Measurements from ENCODE around the gene UNC79.

Gene UNC79

DNA sequence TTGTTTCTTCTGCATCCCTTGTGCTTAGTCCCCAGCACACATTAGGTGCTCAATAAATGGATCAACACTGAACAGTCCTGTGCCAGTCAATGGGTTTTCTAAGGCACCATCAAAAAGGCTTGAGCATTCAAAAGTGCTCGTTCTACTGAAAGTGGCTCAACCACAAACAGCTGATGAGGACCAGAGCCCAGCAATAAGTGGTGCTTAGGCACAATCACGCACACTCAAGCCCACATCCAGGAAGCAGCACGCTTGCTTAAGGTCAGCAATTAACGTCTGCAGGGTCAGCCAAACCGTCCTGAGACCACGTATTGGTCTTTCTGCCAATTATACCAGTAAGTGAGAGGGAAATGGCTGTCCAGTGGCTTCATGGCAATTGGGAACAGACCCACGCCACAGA, 301.0 kb downstream of the UNC79 start:
- DNase-seq, result no peak

DNA sequence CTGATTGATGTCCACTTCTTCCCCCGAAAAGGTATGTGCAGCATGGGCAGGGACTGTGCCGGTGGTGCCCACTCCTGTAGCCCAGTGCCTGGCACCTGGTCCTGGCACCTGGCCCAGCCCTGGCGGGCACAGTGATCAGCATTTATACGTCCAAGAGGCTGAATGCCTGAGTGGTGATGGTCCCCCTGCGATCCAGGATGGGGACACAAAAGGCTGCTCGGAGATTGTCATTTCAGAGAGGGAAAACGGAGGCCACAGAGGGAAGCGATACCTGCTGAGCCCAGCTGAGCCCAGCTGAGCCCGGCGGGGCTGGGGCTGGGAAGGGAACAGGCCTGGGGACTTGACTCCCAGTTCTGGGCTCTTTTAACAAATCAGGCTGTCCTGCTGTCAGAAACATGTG, 301.8 kb downstream of the UNC79 start:
- DNase-seq, result no peak

- DNase-seq, result no peak
Observed at GRCh38 chr14:93733231-93733630, 302.5 kb downstream of the UNC79 start.

GRCh38 chr14:93733631-93734030, 302.9 kb downstream of the UNC79 start:
- no peak for DNase-seq

DNA sequence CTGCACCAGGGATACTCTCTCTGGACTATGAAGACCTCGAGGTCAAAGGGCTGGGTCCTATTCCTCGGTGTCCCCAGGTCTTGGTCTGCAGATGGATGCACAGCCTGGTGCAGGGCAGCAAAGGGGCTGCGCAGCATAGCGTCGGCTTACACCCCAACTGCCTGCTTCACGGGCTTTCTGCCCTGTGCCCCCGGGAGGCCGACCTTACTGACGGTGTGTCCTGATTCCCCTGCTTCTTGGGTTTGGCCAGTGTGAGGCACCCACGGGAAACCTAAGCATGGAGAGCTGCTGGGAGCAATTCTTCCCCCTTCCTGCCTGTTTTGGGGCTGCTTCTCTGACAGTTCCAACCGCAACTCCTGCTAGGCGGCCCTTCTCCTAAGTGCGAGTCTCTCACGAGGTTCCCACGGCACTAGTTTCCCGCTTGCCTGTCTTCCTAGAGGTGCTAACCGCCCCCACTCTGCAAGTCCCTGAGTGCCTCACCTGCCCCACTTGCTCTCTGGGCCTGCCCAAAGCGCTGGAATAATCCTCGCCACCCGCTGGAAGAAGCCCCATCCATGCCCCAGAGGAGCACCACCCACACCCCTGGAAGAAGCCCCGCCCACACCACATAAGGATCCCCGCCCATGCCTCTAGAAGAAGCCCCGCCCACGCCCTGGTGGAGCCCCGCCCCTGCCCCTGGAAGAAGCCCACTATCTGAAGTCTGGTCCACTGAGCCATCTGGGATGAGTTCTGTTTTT, 303.5 kb downstream of the UNC79 start:
- no peak for DNase-seq

- no peak for DNase-seq
Observed at GRCh38 chr14:93735206-93735605, 304.5 kb downstream of the UNC79 start.

DNA sequence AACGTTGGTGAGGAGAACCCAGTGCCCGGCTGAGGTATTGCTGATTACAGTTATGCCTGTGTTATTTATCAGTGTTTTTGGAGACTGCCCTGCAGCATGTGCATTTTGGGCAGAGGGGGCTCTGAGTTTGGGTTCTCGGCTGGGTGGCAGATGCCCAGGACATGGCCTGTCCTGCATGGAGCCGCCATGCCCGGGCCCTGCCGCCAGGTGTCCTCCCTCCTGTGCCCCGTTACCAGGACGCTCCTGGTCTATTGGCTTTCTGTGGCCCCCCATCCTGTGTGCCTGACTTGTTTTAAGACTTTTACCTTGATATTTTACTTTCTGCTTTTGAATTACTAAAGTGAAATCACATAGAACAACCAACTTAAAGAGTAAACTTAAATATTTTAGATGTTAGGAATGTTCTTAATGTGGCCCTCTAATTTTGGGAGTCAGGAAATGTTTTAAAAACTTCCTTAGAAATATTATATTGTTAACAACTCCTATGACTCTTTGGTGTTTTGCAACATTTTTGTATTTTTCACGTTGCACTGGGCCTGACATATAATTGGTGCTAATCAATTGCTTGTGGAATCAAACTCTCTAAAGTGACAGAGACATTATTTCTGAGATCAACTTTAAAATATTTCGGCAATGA, 305.8 kb downstream of the UNC79 start:
- no peak for DNase-seq

DNA sequence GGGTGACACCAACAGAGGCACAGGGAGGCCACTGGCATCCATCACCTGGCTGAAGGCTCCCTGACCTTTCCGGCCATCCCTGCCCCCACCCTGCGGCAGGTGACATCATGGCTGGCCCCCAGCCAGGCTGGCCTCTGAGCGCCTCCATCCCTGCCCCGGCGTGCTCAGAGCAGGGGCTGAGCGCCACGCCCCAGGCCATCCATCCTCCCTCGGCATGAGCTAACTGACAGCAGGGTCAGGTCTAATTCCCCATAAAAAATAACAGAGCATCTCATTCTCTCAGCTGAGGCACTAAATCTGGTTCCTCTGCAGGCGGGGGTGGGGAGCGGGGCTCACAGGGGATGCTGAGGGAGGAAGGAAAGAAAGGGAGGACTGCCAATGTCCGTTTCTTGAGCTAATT, 306.9 kb downstream of the UNC79 start:
- no peak for DNase-seq

DNA sequence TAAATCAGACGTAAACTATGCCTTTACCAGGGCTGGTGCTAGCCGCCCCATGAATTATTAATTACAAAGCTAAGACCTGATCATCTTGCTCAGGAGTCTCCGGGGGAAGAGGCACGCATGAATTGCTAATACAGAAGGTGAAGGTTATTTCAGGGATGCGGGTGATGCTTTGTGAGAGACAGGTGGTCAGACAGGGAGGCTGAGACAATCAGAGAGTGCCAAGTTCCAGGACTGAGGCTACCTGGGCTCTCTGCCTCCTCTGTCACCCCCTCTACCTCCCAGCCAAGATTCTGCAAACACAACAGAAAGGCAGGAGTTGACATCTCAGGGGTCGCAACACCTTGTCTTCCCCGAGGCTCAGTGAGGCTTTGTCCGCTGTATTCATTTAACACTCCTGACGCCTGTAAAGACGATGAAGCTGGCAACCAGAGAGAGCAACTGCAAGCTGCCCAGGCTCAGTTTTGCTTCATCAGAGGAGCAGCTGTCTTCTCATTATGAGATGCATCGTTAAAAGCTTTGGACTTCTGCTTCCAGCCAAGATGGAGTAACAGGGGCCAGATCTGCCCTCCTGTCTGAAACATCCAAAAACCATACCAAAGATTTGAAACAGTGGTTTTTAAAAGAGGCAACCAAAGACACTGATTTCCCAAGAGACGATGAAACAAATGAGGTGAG, 311.0 kb downstream of the UNC79 start:
- no peak for DNase-seq

GRCh38 chr14:93742761-93743160, 312.0 kb downstream of the UNC79 start:
- no peak for DNase-seq

DNA sequence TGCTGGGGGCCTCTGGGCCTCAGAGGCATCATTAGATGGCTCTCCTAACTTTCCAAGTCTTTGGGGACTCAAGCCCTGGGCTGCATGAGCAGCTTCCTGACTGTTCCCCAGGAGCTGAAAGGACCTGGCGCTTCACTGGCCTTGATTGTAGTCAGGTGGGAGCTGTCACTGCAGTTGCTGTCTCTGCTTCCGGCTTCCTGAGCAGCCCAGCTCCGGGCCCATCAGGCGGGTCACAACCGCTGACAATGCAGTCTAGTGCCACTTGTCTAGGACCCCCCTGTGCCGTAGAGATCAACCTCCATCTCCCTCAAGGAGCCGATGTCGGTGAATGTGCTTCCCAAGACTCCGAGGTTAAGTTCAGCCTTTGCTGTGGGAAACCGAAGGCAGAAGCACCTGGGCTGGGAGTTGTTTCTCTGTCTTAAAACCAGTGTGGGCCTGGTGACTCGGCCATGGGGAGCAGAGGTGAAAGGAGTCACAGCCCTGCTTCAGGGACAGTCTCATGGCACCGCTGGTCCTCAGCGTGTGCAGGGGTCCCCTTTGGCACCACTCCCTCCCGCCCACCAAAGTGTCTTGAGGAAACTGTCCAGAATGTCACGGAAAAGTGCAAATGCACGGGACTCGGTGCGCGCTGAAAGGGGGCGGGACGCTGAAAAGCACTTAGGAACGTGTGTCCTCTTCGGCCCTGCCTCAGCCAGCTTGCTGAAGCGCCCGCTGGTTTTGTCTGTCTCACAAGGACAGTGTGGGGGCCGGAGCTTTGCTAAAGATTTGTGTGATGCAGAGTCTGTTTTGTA, 312.7 kb downstream of the UNC79 start:
- DNase-seq, result no peak

DNA sequence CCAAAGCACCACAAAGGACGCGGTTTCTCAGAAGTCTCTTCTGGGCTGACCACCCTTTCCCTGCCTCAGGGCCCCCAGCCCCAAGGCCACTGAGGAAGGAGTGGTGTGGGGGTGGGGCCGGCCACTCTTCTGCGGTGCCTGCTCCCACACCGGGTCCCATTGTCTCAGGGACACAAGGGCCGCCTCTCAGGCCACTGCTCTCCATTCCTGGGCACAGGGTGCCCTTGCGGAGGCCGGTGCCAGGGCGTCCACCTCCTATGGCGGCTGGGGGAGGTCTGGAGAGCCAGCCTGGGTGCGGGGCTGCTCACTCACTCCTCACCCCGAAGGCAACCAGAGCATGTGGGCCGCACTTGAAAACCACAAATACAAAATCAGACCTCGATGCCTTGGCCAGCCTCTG, 313.4 kb downstream of the UNC79 start:
- no peak for DNase-seq

DNA sequence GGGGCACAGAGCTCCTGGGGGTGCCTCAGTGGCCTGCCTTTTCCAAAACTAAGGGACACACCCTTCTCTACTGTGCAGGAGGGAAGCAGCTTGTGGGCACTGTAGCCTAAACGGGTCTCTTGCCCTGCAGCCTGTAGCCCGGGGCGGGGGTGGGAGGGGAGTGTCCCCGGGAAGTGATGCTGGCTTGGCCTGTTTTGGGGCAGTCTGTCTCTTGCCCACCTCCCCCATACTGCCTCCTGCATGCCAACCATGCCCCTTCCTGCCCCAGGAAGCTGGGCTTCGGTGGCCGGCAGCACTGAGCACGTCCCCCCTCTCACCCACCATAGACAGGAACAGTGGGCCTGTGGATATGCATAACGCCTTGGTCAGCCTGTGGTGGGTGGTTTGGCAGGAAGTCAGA, 314.1 kb downstream of the UNC79 start:
- no peak for DNase-seq

- DNase-seq, result no peak
Observed at GRCh38 chr14:93745603-93746273, 315.0 kb downstream of the UNC79 start.

GRCh38 chr14:93747102-93747501, 316.4 kb downstream of the UNC79 start:
- DNase-seq, result no peak

DNA sequence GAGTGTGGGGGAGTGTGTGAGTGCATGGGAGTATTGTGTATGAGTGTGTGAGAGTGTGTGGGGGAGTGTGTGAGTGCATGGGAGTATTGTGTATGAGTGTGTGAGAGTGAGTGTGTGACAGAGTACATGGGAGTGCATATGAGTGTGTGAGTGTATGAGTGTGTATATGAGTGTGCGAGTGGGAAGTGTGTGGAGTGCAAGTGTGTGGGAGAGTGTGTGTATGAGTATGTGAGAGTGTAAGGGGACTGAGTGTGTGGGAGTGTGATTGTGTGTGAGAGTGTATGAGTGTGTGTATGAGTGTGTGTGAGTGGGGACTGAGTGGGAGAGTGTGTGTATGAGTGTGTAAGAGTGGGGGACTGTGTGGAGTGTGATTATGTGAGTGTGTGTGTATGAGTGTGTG, 316.8 kb downstream of the UNC79 start:
- DNase-seq, result no peak

GRCh38 chr14:93748208-93749075, 317.7 kb downstream of the UNC79 start:
- DNase-seq, result no peak

DNA sequence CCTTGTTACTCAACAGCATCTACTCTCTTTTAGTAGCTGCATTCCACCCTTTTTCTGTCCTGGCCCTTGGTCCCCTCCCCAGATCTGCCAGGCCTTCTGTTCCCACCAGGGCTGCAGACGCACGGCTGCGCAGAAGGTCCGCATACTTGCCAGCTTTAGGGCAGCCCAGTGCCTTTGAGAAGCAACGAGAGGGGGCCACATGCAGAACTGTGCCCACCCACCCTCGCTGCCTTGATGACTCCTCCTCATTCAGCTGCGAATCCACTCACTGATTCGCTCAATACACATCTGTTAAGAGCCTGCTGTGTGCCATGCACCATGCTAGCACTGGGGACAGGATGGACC, 318.3 kb downstream of the UNC79 start:
- no peak for DNase-seq

GRCh38 chr14:93751946-93752655, 321.4 kb downstream of the UNC79 start:
- no peak for DNase-seq

DNA sequence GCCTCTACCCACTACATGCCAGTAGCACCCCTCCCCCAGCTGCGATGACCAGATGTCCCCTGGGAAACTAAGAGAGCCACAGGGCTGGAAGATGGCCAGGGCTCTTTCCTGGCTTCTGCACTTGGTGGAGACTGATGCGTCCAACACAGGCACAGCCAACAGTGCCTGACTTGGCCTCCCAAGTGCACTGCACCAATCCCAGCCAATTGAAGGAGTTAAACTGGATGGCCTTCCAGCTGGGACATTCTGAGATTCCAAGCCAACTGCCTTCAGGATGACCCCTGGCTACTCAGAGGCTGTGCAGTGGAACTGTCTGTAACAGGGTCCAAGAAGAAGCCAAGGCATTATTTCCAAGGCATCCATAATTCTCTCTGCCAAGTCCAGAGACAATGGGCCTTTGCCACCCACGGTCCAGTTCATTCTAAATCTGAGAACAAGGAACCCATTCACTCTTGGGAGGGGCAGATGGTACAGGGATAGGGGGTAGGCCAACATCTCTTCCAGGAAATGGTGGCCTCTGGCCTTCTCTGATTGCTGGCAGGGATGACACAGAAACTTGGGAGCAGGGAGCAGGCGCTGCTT, 322.3 kb downstream of the UNC79 start:
- no peak for DNase-seq

- DNase-seq, result no peak
Observed at GRCh38 chr14:93753647-93754046, 322.9 kb downstream of the UNC79 start.
